GM12878 (cell line): ENCODE results near the gene DTD1. TPM values are rescaled to one million over a fixed set of nuclear protein-coding genes. Genes with fewer than 3 reads are reported as not detected.

Source experiments
- ATAC-seq: fragments of 200-7000 bp; cut with Tn5 transposase; 3 replicates; pipeline ENCODE4 v1.9.1; 2020; ENCODE audit warnings: mild to moderate bottlenecking, moderate library complexity
- BruUV-seq: library from RNA; stranded (reverse); fragments of 400-500 nt; replicated peaks from 2 replicates; lab custom pipeline; 2021; lab: Mats Ljungman, UMichigan
- CTCF ChIA-PET: fragments of 300-600 bp; sonication (Branson Sonifier 250); formaldehyde crosslinking; extraction: SDS; loops from one replicate; lab custom pipeline; 2021; ENCODE audit warnings: inconsistent platforms; lab: Yijun Ruan, JAX
- POLR2A ChIA-PET: fragments of 350-600 bp; formaldehyde crosslinking; extraction: SDS; loops from one replicate; lab custom pipeline; 2021; ENCODE audit warnings: inconsistent platforms; lab: Charles Lee
- RAD21 ChIA-PET: fragments of 300-600 bp; sonication (Branson Sonifier 250); formaldehyde crosslinking; loops from one replicate; lab custom pipeline; 2023; ENCODE audit warnings: antibody characterized with exemption; ENCODE audit not compliant: unreplicated experiment; lab: Charles Lee
- SMC1A ChIA-PET: fragments of 300-600 bp; sonication (Branson Sonifier 250); formaldehyde crosslinking; loops from one replicate; lab custom pipeline; 2023; ENCODE audit not compliant: unreplicated experiment, uncharacterized antibody; lab: Charles Lee
- DNase-seq: peaks from one replicate; pipeline ENCODE4 v3.0.0-alpha.2; 2011; ENCODE audit warnings: low read depth, low spot score
- FAIRE-seq: peaks from 3 replicates; lab custom pipeline; 2011; peaks lifted over from hg19 to GRCh38; lab: Jason Lieb, UNC
- H2AFZ ChIP-seq: 2 replicates; pipeline ENCODE4 v1.6.0; 2011; ENCODE audit warnings: low read depth, low read length, control low read depth; ENCODE audit not compliant: control insufficient read depth
- H3K27ac ChIP-seq: 2 replicates; pipeline ENCODE4 v1.5.1; 2011; ENCODE audit warnings: control low read depth; ENCODE audit not compliant: control insufficient read depth, insufficient read depth
- H3K27me3 ChIP-seq, 2 experiments: replicated peaks in 1 of 2; 2 replicates each; pipeline versions ENCODE4 v1.6.0 to v1.6.1; 2011; ENCODE audit warnings: low read length in 1 of 2; ENCODE audit not compliant: control insufficient read depth in 2 of 2, insufficient read depth in 2 of 2
- H3K36me3 ChIP-seq, 2 experiments: 2 replicates each; pipeline ENCODE4 v1.5.1; 2011; ENCODE audit warnings: low read length in 1 of 2; ENCODE audit not compliant: control insufficient read depth in 2 of 2, insufficient read depth in 2 of 2
- H3K4me1 ChIP-seq: 2 replicates; pipeline ENCODE4 v1.6.1; 2011; ENCODE audit warnings: mild to moderate bottlenecking, low read length, moderate library complexity, mixed read lengths; ENCODE audit not compliant: control insufficient read depth, insufficient read depth
- H3K4me2 ChIP-seq: 2 replicates; pipeline ENCODE4 v1.6.0; 2011; ENCODE audit warnings: control low read depth; ENCODE audit not compliant: control insufficient read depth, insufficient read depth
- H3K4me3 ChIP-seq: fragments of 200-600 bp; sonication (generic); 2 replicates; pipeline ENCODE4 v1.5.1; 2016
- H3K79me2 ChIP-seq: 2 replicates; pipeline ENCODE4 v1.6.0; 2011; ENCODE audit warnings: low read length; ENCODE audit not compliant: control insufficient read depth, insufficient read depth
- H3K9ac ChIP-seq: 2 replicates; pipeline ENCODE4 v1.8.0; 2011; ENCODE audit warnings: low read length, control low read depth, mixed read lengths; ENCODE audit not compliant: control insufficient read depth, insufficient read depth
- H3K9me3 ChIP-seq: replicated peaks from 3 replicates; pipeline ENCODE4 v1.5.1; 2011; ENCODE audit warnings: mild to moderate bottlenecking, low read length; ENCODE audit not compliant: control insufficient read depth, insufficient read depth
- H4K20me1 ChIP-seq: 2 replicates; pipeline ENCODE4 v1.6.0; 2011; ENCODE audit not compliant: control insufficient read depth, insufficient read depth
- ATF7 ChIP-seq: fragments of 450-650 bp; IDR thresholded peaks from 2 replicates; pipeline ENCODE4 v1.6.1; 2016; ENCODE audit warnings: low read depth, mild to moderate bottlenecking
- BCL11A ChIP-seq: IDR thresholded peaks from 2 replicates; pipeline ENCODE4 v1.6.1; 2011; ENCODE audit warnings: low read depth, low read length
- BMI1 ChIP-seq: fragments of 450-650 bp; IDR thresholded peaks from 2 replicates; pipeline ENCODE4 v1.6.1; 2016; ENCODE audit warnings: mild to moderate bottlenecking, moderate library complexity, borderline replicate concordance
- DPF2 ChIP-seq: fragments of 450-650 bp; IDR thresholded peaks from 2 replicates; pipeline ENCODE4 v1.6.1; 2017; ENCODE audit warnings: mild to moderate bottlenecking
- IKZF1 ChIP-seq: fragments of 450-650 bp; conservative IDR thresholded peaks from 2 replicates; pipeline ENCODE4 v1.6.1; 2017; ENCODE audit warnings: antibody characterized with exemption, mild to moderate bottlenecking
- MTA3 ChIP-seq: IDR thresholded peaks from 2 replicates; pipeline ENCODE4 v1.6.1; 2012; ENCODE audit warnings: low read length, inconsistent platforms, borderline replicate concordance
- NR2C1 ChIP-seq: fragments of 450-650 bp; IDR thresholded peaks from 2 replicates; pipeline ENCODE4 v1.6.1; 2017; ENCODE audit warnings: antibody characterized with exemption, mild to moderate bottlenecking, moderate library complexity
- POLR2AphosphoS2 ChIP-seq: IDR thresholded peaks from 2 replicates; pipeline ENCODE4 v1.6.1; 2011; ENCODE audit warnings: low read depth, mild to moderate bottlenecking, low read length, improper control_type of control experiment, moderate library complexity
- SPI1 ChIP-seq: IDR thresholded peaks from 2 replicates; pipeline ENCODE4 v1.6.1; 2011; ENCODE audit warnings: low read depth, mild to moderate bottlenecking, low read length, moderate library complexity, borderline replicate concordance; ENCODE audit not compliant: insufficient read depth
- SREBF1 ChIP-seq: IDR thresholded peaks from 2 replicates; pipeline ENCODE4 v1.6.1; 2012; ENCODE audit warnings: mild to moderate bottlenecking, low read length
- TCF12 ChIP-seq: IDR thresholded peaks from 2 replicates; pipeline ENCODE4 v1.6.1; 2011; ENCODE audit warnings: low read depth, mild to moderate bottlenecking, low read length
- ZNF207 ChIP-seq: fragments of 450-650 bp; IDR thresholded peaks from 2 replicates; pipeline ENCODE4 v1.6.1; 2014; ENCODE audit warnings: antibody characterized with exemption, mild to moderate bottlenecking, borderline replicate concordance
- WGBS: methylation state at CpG from one replicate; pipeline ENCODE4 v1.1.6; 2016; ENCODE audit warnings: low lambda C conversion rate; ENCODE audit not compliant: insufficient replicate concordance, insufficient coverage; ENCODE audit errors: missing lambda C conversion rate; 5-methylcytosine and 5-hydroxymethylcytosine counted together
- in situ Hi-C: fragments of 300-500 bp; cut with MboI; formaldehyde crosslinking; loops from 9 replicates; pipeline ENCODE4 v1.14.3; 2018; ENCODE audit warnings: mixed read lengths
- intact Hi-C: fragments of 100-400 bp; cut with micrococcal nuclease; formaldehyde crosslinking; loops from one replicate; pipeline ENCODE4 v1.14.2; 2022; ENCODE audit not compliant: unreplicated experiment
- polyA plus RNA-seq, 11 experiments: library from polyadenylated mRNA; depleted of rRNA in 4 of 11; unstranded in 6 of 11; stranded (reverse) in 5 of 11; fragments of >200 nt; fragmentation: Nextera tagmentation in 4 of 11; fragmentation: Illumina TruSeq in 1 of 11; extraction: Ambion mirVana in 4 of 11; extraction: Trizol in 1 of 11; gene quantifications; 1 replicate in 1 of 11; 2 replicates in 10 of 11; pipeline versions ENCODE4 v1.2.1 to v1.2.3, GENCODE V29; 2011 to 2016; ENCODE audit warnings: inconsistent platforms in 2 of 11, missing spikeins in 2 of 11, low read depth in 1 of 11
- total RNA-seq, 4 experiments: library from RNA; depleted of rRNA in 3 of 4; stranded (reverse); fragments of >200 nt in 3 of 4; fragmentation: Illumina TruSeq in 1 of 4; extraction: Trizol in 1 of 4; gene quantifications; 2 replicates each; pipeline versions ENCODE4 v1.2.1 to v1.2.3, GENCODE V29; 2013 to 2021
- TF ChIP-seq, protein P1 (sequence below): IDR thresholded peaks from 2 replicates; pipeline ENCODE4 v1.6.1; 2011; ENCODE audit warnings: low read depth, mild to moderate bottlenecking, low read length, moderate library complexity, borderline replicate concordance; ENCODE audit errors: extremely low read depth
- TF ChIP-seq, protein P2 (sequence below): fragments of 450-650 bp; IDR thresholded peaks from 2 replicates; pipeline ENCODE4 v1.6.1; 2014; ENCODE audit warnings: mild to moderate bottlenecking
- TF ChIP-seq, protein P3 (sequence below): fragments of 450-650 bp; IDR thresholded peaks from 2 replicates; pipeline ENCODE4 v1.6.1; 2016; ENCODE audit warnings: mild to moderate bottlenecking

The DTD1 gene
- total and polyA plus RNA-seq, 10 of the 15 experiments (the other 5 are each of a cell fraction or from before 2014, with no cell fraction given) = 24.3 to 99.8 (median 63.3) TPM

DNA sequence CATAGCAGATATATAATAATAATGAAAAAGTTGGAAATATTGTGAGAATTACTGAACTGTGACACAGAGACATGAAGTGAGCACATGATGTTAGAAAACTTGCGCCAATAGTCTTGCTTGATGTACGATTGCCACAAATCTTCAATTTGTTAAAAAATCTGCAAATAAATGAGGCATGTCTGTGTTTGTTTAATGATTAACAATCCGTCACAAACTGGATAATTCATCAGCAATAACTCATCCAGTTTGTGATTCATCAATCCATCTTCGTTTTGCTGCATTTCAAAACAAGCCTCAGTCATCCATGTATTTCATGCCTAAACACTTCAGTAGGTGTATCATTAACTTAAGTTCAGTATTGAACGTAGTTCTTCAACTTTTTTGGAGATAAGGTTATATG, 46.1 kb upstream of the DTD1 start:
- intact Hi-C loops (no loop called here), in situ Hi-C loops (no loop called here)
- 86% methylated on average over 5 of the region's 5 CpGs for WGBS
- SMC1A ChIA-PET = no interaction called here
- Histone ChIP-seq H3K4me2 (no peak overlapping the region), H3K79me2 (no peaks in the 10 kb centered on the region), H3K27me3 (no peaks in the 10 kb centered on the region), H3K9me3 (no peaks in the 10 kb centered on the region), H3K9ac (no peak overlapping the region), H3K4me3 (no peak overlapping the region), H3K36me3 (peaks cover 5 to 33% of the 10 kb centered on the region in 2 experiments; a peak in 3 of 4 replicates), H2AFZ (no peak overlapping the region), H3K27ac (no peak overlapping the region), H3K4me1 (no peaks in the 10 kb centered on the region), H4K20me1 (no peaks in the 10 kb centered on the region)
- DNase-seq (no peak), ATAC-seq (no peak), FAIRE-seq (no peak)
- POLR2A ChIA-PET = no interaction called here
- TF ChIP-seq, protein P1, sequence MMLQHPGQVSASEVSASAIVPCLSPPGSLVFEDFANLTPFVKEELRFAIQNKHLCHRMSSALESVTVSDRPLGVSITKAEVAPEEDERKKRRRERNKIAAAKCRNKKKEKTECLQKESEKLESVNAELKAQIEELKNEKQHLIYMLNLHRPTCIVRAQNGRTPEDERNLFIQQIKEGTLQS = no peak
- TF ChIP-seq MTA3 = no peak
- TF ChIP-seq DPF2 = no peak
- TF ChIP-seq, protein P2, sequence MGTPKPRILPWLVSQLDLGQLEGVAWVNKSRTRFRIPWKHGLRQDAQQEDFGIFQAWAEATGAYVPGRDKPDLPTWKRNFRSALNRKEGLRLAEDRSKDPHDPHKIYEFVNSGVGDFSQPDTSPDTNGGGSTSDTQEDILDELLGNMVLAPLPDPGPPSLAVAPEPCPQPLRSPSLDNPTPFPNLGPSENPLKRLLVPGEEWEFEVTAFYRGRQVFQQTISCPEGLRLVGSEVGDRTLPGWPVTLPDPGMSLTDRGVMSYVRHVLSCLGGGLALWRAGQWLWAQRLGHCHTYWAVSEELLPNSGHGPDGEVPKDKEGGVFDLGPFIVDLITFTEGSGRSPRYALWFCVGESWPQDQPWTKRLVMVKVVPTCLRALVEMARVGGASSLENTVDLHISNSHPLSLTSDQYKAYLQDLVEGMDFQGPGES = no peak
- TF ChIP-seq TCF12 = no peak
- TF ChIP-seq ATF7 = no peak
- no peak for TF ChIP-seq SPI1
- no TSS peak for BruUV-seq
- CTCF ChIA-PET = no interaction called here
- RAD21 ChIA-PET = no interaction called here

DNA sequence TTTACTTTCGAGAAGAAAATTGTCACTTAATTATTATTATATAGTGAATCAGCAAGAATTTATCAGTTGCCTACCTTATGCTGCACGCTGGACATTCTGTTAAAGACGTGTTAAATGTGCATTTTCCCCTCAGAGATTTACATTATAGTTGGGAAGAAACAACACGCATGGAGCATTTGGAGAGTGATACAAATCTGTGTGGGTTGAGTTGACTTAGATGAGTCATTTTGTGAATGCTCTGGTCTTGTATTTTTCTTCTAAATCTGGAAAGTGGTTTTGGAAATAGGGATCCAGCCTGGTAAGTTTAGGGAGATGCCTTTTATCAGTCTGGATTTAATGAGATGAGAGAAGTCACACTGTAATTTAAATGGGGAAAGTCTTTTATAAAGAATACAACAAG, 44.6 kb upstream of the DTD1 start:
- ChIA-PET RAD21 (no interaction called here), CTCF (interaction anchor here (0.9 kb wide), 1 partner anchor 13 kb away, joined by 3 read pairs; no protein-coding TSS in a partner anchor), SMC1A (no interaction called here), POLR2A (no interaction called here)
- no peak overlapping the region for H3K9ac ChIP-seq
- H3K4me3 ChIP-seq = no peak overlapping the region
- H3K36me3 ChIP-seq = peaks cover 10 to 36% of the 10 kb centered on the region in 2 experiments; a peak in 3 of 4 replicates
- no peak overlapping the region for H3K4me2 ChIP-seq
- no peaks in the 10 kb centered on the region for H3K79me2 ChIP-seq
- intact Hi-C loops = no loop called here
- no peak overlapping the region for H3K27ac ChIP-seq
- no peaks in the 10 kb centered on the region for H3K9me3 ChIP-seq
- FAIRE-seq = no peak
- no peak for DNase-seq
- in situ Hi-C loops = no loop called here
- 98% methylated on average over 4 of the region's 4 CpGs for WGBS
- BruUV-seq = no TSS peak
- no peaks in the 10 kb centered on the region for H3K27me3 ChIP-seq
- ATAC-seq = no peak
- H2AFZ ChIP-seq = no peak overlapping the region
- H3K4me1 ChIP-seq = no peaks in the 10 kb centered on the region
- H4K20me1 ChIP-seq = no peaks in the 10 kb centered on the region
- no peak for TF ChIP-seq POLR2AphosphoS2
- TF ChIP-seq, protein P1 = no peak
- no peak for TF ChIP-seq SREBF1
- TF ChIP-seq BCL11A = no peak
- no peak for TF ChIP-seq NR2C1
- no peak for TF ChIP-seq IKZF1
- TF ChIP-seq, protein P3, sequence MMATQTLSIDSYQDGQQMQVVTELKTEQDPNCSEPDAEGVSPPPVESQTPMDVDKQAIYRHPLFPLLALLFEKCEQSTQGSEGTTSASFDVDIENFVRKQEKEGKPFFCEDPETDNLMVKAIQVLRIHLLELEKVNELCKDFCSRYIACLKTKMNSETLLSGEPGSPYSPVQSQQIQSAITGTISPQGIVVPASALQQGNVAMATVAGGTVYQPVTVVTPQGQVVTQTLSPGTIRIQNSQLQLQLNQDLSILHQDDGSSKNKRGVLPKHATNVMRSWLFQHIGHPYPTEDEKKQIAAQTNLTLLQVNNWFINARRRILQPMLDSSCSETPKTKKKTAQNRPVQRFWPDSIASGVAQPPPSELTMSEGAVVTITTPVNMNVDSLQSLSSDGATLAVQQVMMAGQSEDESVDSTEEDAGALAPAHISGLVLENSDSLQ = no peak
- TF ChIP-seq ZNF207 = no peak
- TF ChIP-seq BMI1 = no peak
